ENCODE results near the gene MYL9. TPM values are rescaled to one million over a fixed set of nuclear protein-coding genes. Genes with fewer than 3 reads are reported as not detected.

MYL9 gene
- total and polyA plus RNA-seq, 2 donors: 42.6 to 3,492 TPM

- H3K4me1 ChIP-seq (ENCODE audit: insufficient read depth): no peaks in the 10 kb centered on the region
- peak overlapping the region; percentile 83 for H3K4me3 ChIP-seq (ENCODE audit: low read depth, low read length)
- under 1% methylated on average over 53 of the region's 53 CpGs for WGBS
- no peak for DNase-seq (ENCODE audit: extremely low spot score)
- H3K27ac ChIP-seq (ENCODE audit: low read depth): peak overlapping the region; percentile 98
- H3K36me3 ChIP-seq (ENCODE audit: insufficient read depth): no peaks in the 10 kb centered on the region
Observed at GRCh38 chr20:36573798-36574365, 32.6 kb downstream of the MYL9 start.

GRCh38 chr20:36574366-36575135 is 33.2 kb downstream of the MYL9 start:
- peak overlapping the region; percentile 83 for H3K4me3 ChIP-seq (ENCODE audit: low read depth, low read length)
- no peak for DNase-seq (ENCODE audit: extremely low spot score)
- H3K27ac ChIP-seq (ENCODE audit: low read depth): no peak overlapping the region
- no peaks in the 10 kb centered on the region for H3K4me1 ChIP-seq (ENCODE audit: insufficient read depth)
- H3K36me3 ChIP-seq (ENCODE audit: insufficient read depth): no peaks in the 10 kb centered on the region
- under 1% methylated on average over 65 of the region's 69 CpGs for WGBS

GRCh38 chr20:36576081-36576445 is 34.7 kb downstream of the MYL9 start:
- no peak overlapping the region for H3K27ac ChIP-seq (ENCODE audit: low read depth)
- 40% methylated on average over 1 of the region's 1 CpG for WGBS
- H3K4me3 ChIP-seq (ENCODE audit: low read depth, low read length): no peak overlapping the region
- no peaks in the 10 kb centered on the region for H3K4me1 ChIP-seq (ENCODE audit: insufficient read depth)
- no peaks in the 10 kb centered on the region for H3K36me3 ChIP-seq (ENCODE audit: insufficient read depth)
- DNase-seq (ENCODE audit: extremely low spot score): no peak

GRCh38 chr20:36578356-36579041 is 37.2 kb downstream of the MYL9 start:
- 98% methylated on average over 15 of the region's 15 CpGs for WGBS

GRCh38 chr20:36579996-36580545 is 38.8 kb downstream of the MYL9 start:
- Histone ChIP-seq H3K4me1 (ENCODE audit: insufficient read depth) (no peaks in the 10 kb centered on the region), H3K27ac (ENCODE audit: low read depth) (no peak overlapping the region), H3K36me3 (ENCODE audit: insufficient read depth) (no peaks in the 10 kb centered on the region), H3K4me3 (ENCODE audit: low read depth, low read length) (no peak overlapping the region)
- no peak for DNase-seq (ENCODE audit: extremely low spot score)
- 85% methylated on average over 2 of the region's 2 CpGs for WGBS

More at GRCh38 chr20:36578356-36579041, 37.2 kb downstream of the MYL9 start:
- DNase-seq (ENCODE audit: extremely low spot score): no peak
- no peak overlapping the region for H3K27ac ChIP-seq (ENCODE audit: low read depth)
- no peaks in the 10 kb centered on the region for H3K36me3 ChIP-seq (ENCODE audit: insufficient read depth)
- no peaks in the 10 kb centered on the region for H3K4me1 ChIP-seq (ENCODE audit: insufficient read depth)
- no peak overlapping the region for H3K4me3 ChIP-seq (ENCODE audit: low read depth, low read length)

GRCh38 chr20:36582322-36582721 is 41.0 kb downstream of the MYL9 start:
- Histone ChIP-seq H3K4me1 (ENCODE audit: insufficient read depth) (no peaks in the 10 kb centered on the region), H3K4me3 (ENCODE audit: low read depth, low read length) (no peak overlapping the region), H3K36me3 (ENCODE audit: insufficient read depth) (no peaks in the 10 kb centered on the region), H3K27ac (ENCODE audit: low read depth) (no peak overlapping the region)
- no peak for DNase-seq (ENCODE audit: extremely low spot score)
- WGBS: 89% methylated on average over 4 of the region's 4 CpGs

GRCh38 chr20:36582821-36583220 is 41.5 kb downstream of the MYL9 start:
- no peaks in the 10 kb centered on the region for H3K36me3 ChIP-seq (ENCODE audit: insufficient read depth)
- WGBS: 93% methylated on average over 4 of the region's 4 CpGs
- no peak overlapping the region for H3K27ac ChIP-seq (ENCODE audit: low read depth)

GRCh38 chr20:36584018-36584481 is 42.7 kb downstream of the MYL9 start:
- H3K4me1 ChIP-seq (ENCODE audit: insufficient read depth): no peaks in the 10 kb centered on the region
- 92% methylated on average over 2 of the region's 2 CpGs for WGBS
- H3K4me3 ChIP-seq (ENCODE audit: low read depth, low read length): no peak overlapping the region
- H3K27ac ChIP-seq (ENCODE audit: low read depth): no peak overlapping the region
- DNase-seq (ENCODE audit: extremely low spot score): no peak
- H3K36me3 ChIP-seq (ENCODE audit: insufficient read depth): no peaks in the 10 kb centered on the region

More at GRCh38 chr20:36582821-36583220, 41.5 kb downstream of the MYL9 start:
- no peak for DNase-seq (ENCODE audit: extremely low spot score)
- Histone ChIP-seq H3K4me3 (ENCODE audit: low read depth, low read length) (no peak overlapping the region), H3K4me1 (ENCODE audit: insufficient read depth) (no peaks in the 10 kb centered on the region)

- DNase-seq (ENCODE audit: extremely low spot score): no peak
- no peak overlapping the region for H3K27ac ChIP-seq (ENCODE audit: low read depth)
- no peaks in the 10 kb centered on the region for H3K36me3 ChIP-seq (ENCODE audit: insufficient read depth)
- H3K4me1 ChIP-seq (ENCODE audit: insufficient read depth): no peaks in the 10 kb centered on the region
- no peak overlapping the region for H3K4me3 ChIP-seq (ENCODE audit: low read depth, low read length)
- 66% methylated on average over 8 of the region's 8 CpGs for whole genome bisulfite sequencing
Observed at GRCh38 chr20:36585410-36586125, 44.2 kb downstream of the MYL9 start.

- DNase-seq (ENCODE audit: extremely low spot score): no peak
- Histone ChIP-seq H3K36me3 (ENCODE audit: insufficient read depth) (no peaks in the 10 kb centered on the region), H3K27ac (ENCODE audit: low read depth) (no peak overlapping the region), H3K4me1 (ENCODE audit: insufficient read depth) (no peaks in the 10 kb centered on the region), H3K4me3 (ENCODE audit: low read depth, low read length) (no peak overlapping the region)
- WGBS: 87% methylated on average over 3 of the region's 3 CpGs
Observed at GRCh38 chr20:36587388-36588070, 46.2 kb downstream of the MYL9 start.

GRCh38 chr20:36591281-36591680 is 50.0 kb downstream of the MYL9 start:
- no peak overlapping the region for H3K4me3 ChIP-seq (ENCODE audit: low read depth, low read length)
- no peaks in the 10 kb centered on the region for H3K4me1 ChIP-seq (ENCODE audit: insufficient read depth)
- H3K36me3 ChIP-seq (ENCODE audit: insufficient read depth): no peaks in the 10 kb centered on the region
- no peak for DNase-seq (ENCODE audit: extremely low spot score)
- H3K27ac ChIP-seq (ENCODE audit: low read depth): no peak overlapping the region
- 73% methylated on average over 5 of the region's 5 CpGs for WGBS

GRCh38 chr20:36591854-36592641 is 50.7 kb downstream of the MYL9 start:
- H3K36me3 ChIP-seq (ENCODE audit: insufficient read depth): no peaks in the 10 kb centered on the region
- H3K4me1 ChIP-seq (ENCODE audit: insufficient read depth): no peaks in the 10 kb centered on the region
- WGBS: 73% methylated on average over 9 of the region's 9 CpGs
- no peak overlapping the region for H3K4me3 ChIP-seq (ENCODE audit: low read depth, low read length)
- no peak overlapping the region for H3K27ac ChIP-seq (ENCODE audit: low read depth)
- no peak for DNase-seq (ENCODE audit: extremely low spot score)

Measured in urinary bladder (tissue), 4 donors.